H9 (cell line): Measurements from ENCODE around the gene GABRB2. TPM values are rescaled to one million over a fixed set of nuclear protein-coding genes. Genes with fewer than 3 reads are reported as not detected.

ENCODE experiments used
- DNase-seq: peaks from one replicate; pipeline ENCODE4 v3.0.0-alpha.2; 2017
- H2AFZ ChIP-seq: one replicate; pipeline ENCODE4 v1.6.1; 2013; ENCODE audit warnings: mild to moderate bottlenecking, low read length, control low read depth, moderate library complexity
- H2AK5ac ChIP-seq: 2 replicates; pipeline ENCODE4 v1.6.1; 2013; ENCODE audit warnings: low read length, control low read depth, mixed read lengths; ENCODE audit not compliant: insufficient read length
- H2BK120ac ChIP-seq: one replicate; pipeline ENCODE4 v1.6.1; 2013; ENCODE audit warnings: low read depth, mild to moderate bottlenecking, low read length, control low read depth, inconsistent platforms; ENCODE audit not compliant: poor library complexity, severe bottlenecking
- H2BK12ac ChIP-seq: 2 replicates; pipeline ENCODE4 v1.6.1; 2013; ENCODE audit warnings: low read length, control low read depth, mixed read lengths, low read depth; ENCODE audit not compliant: insufficient read length
- H2BK15ac ChIP-seq: 2 replicates; pipeline ENCODE4 v1.6.1; 2013; ENCODE audit warnings: low read depth, low read length, control low read depth
- H2BK20ac ChIP-seq: one replicate; pipeline ENCODE4 v1.6.1; 2013; ENCODE audit warnings: low read depth, mild to moderate bottlenecking, low read length, control low read depth, inconsistent platforms; ENCODE audit not compliant: poor library complexity, severe bottlenecking
- H2BK5ac ChIP-seq: 2 replicates; pipeline ENCODE4 v1.6.1; 2013; ENCODE audit warnings: low read length, control low read depth, mixed read lengths; ENCODE audit not compliant: insufficient read length
- H3K14ac ChIP-seq: 2 replicates; pipeline ENCODE4 v1.6.1; 2013; ENCODE audit warnings: low read length, control low read depth; ENCODE audit not compliant: insufficient read depth
- H3K18ac ChIP-seq: 2 replicates; pipeline ENCODE4 v1.6.1; 2013; ENCODE audit warnings: low read depth, mild to moderate bottlenecking, mixed read lengths, low read length, control low read depth; ENCODE audit not compliant: insufficient read length
- H3K23ac ChIP-seq: 2 replicates; pipeline ENCODE4 v1.6.1; 2013; ENCODE audit warnings: low read length, control low read depth, mixed read lengths, low read depth; ENCODE audit not compliant: insufficient read length
- H3K23me2 ChIP-seq: 2 replicates; pipeline ENCODE4 v1.6.1; 2013; ENCODE audit warnings: low read depth, mild to moderate bottlenecking, mixed read lengths, low read length, control low read depth; ENCODE audit not compliant: insufficient read length, poor library complexity, severe bottlenecking
- H3K27ac ChIP-seq: 2 replicates; pipeline ENCODE4 v1.5.1; 2013; ENCODE audit warnings: low read length, control low read depth, mixed read lengths, low read depth; ENCODE audit not compliant: insufficient read length
- H3K27me3 ChIP-seq: 2 replicates; pipeline ENCODE4 v1.6.1; 2013; ENCODE audit warnings: low read length, control low read depth, inconsistent platforms; ENCODE audit not compliant: insufficient read depth
- H3K4ac ChIP-seq: 2 replicates; pipeline ENCODE4 v1.6.1; 2013; ENCODE audit warnings: low read depth, mild to moderate bottlenecking, control low read depth, inconsistent platforms, low read length, moderate library complexity
- H3K4me1 ChIP-seq: 2 replicates; pipeline ENCODE4 v1.6.1; 2013; ENCODE audit warnings: low read length, control low read depth, inconsistent platforms; ENCODE audit not compliant: insufficient read depth
- H3K4me2 ChIP-seq: 2 replicates; pipeline ENCODE4 v1.6.1; 2013; ENCODE audit warnings: low read length, control low read depth, mixed read lengths; ENCODE audit not compliant: insufficient read length, insufficient read depth
- H3K56ac ChIP-seq: 2 replicates; pipeline ENCODE4 v1.6.1; 2013; ENCODE audit warnings: low read depth, mild to moderate bottlenecking, mixed read lengths, low read length, control low read depth; ENCODE audit not compliant: insufficient read length
- H3K79me1 ChIP-seq: 2 replicates; pipeline ENCODE4 v1.6.1; 2013; ENCODE audit warnings: low read depth, mild to moderate bottlenecking, moderate library complexity, low read length, control low read depth, inconsistent platforms; ENCODE audit not compliant: insufficient read depth, poor library complexity, severe bottlenecking
- H3K79me2 ChIP-seq: 2 replicates; pipeline ENCODE4 v1.6.1; 2013; ENCODE audit warnings: low read length, control low read depth, inconsistent platforms; ENCODE audit not compliant: insufficient read depth
- H3K9ac ChIP-seq: 2 replicates; pipeline ENCODE4 v1.6.1; 2013; ENCODE audit warnings: low read length, control low read depth, mixed read lengths; ENCODE audit not compliant: insufficient read length; ENCODE audit errors: extremely low read depth
- H3K9me3 ChIP-seq: one replicate; pipeline ENCODE4 v1.6.1; 2013; ENCODE audit warnings: low read depth, low read length, inconsistent platforms; ENCODE audit not compliant: control insufficient read depth
- H3T11ph ChIP-seq: one replicate; pipeline ENCODE4 v1.6.1; 2013; ENCODE audit warnings: mild to moderate bottlenecking, low read length, control low read depth, inconsistent platforms
- H4K20me1 ChIP-seq: one replicate; pipeline ENCODE4 v1.6.1; 2013; ENCODE audit not compliant: control insufficient read depth, insufficient read length, insufficient read depth
- H4K5ac ChIP-seq: 2 replicates; pipeline ENCODE4 v1.6.1; 2013; ENCODE audit warnings: low read depth, mild to moderate bottlenecking, mixed read lengths, low read length, control low read depth; ENCODE audit not compliant: insufficient read length
- H4K8ac ChIP-seq: replicated peaks from 2 replicates; pipeline ENCODE4 v1.6.1; 2013; ENCODE audit warnings: low read length, control low read depth, mixed read lengths, low read depth; ENCODE audit not compliant: insufficient read length
- H4K91ac ChIP-seq: 2 replicates; pipeline ENCODE4 v1.6.1; 2013; ENCODE audit warnings: low read depth, mild to moderate bottlenecking, moderate library complexity, mixed read lengths, low read length, control low read depth; ENCODE audit not compliant: insufficient read length
- H3K27ac Mint-ChIP-seq, 3 experiments: 2 replicates in 2 of 3; 3 replicates in 1 of 3; pipeline ENCODE4 v1.8.0; 2020 to 2021; ENCODE audit warnings: mixed read lengths in 3 of 3, mild to moderate bottlenecking in 1 of 3, moderate library complexity in 1 of 3
- H3K27me3 Mint-ChIP-seq: 2 replicates; pipeline ENCODE4 v1.8.0; 2021; ENCODE audit warnings: low read depth, mild to moderate bottlenecking, moderate library complexity, mixed read lengths
- H3K36me3 Mint-ChIP-seq, 3 experiments: 2 replicates in 2 of 3; 3 replicates in 1 of 3; pipeline ENCODE4 v1.8.0; 2020 to 2021; ENCODE audit warnings: low read depth in 3 of 3, mixed read lengths in 3 of 3; ENCODE audit not compliant: insufficient read depth in 1 of 3
- H3K4me1 Mint-ChIP-seq, 2 experiments: 2 replicates each; pipeline ENCODE4 v1.8.0; 2020; ENCODE audit warnings: mixed read lengths in 2 of 2
- H3K4me3 Mint-ChIP-seq, 2 experiments: 2 replicates in 1 of 2; 3 replicates in 1 of 2; pipeline ENCODE4 v1.8.0; 2020 to 2021; ENCODE audit warnings: mild to moderate bottlenecking in 2 of 2, mixed read lengths in 2 of 2, moderate library complexity in 1 of 2
- H3K9me3 Mint-ChIP-seq, 2 experiments: 2 replicates in 1 of 2; 3 replicates in 1 of 2; pipeline ENCODE4 v1.8.0; 2020; ENCODE audit warnings: mild to moderate bottlenecking in 2 of 2, mixed read lengths in 2 of 2, moderate library complexity in 1 of 2
- total RNA-seq: library from RNA; stranded (reverse); gene quantifications from 2 replicates; pipeline ENCODE4 v1.2.1, GENCODE V29; 2021
- TF ChIP-seq, protein P1 (sequence below): fragments of 200-600 bp; sonication (generic); conservative IDR thresholded peaks from 3 replicates; pipeline ENCODE4 v1.8.0; 2021; ENCODE audit warnings: antibody characterized with exemption, mild to moderate bottlenecking

Gene GABRB2
- total RNA-seq, 1 experiment from 2014 or later = 0.20 TPM

DNA sequence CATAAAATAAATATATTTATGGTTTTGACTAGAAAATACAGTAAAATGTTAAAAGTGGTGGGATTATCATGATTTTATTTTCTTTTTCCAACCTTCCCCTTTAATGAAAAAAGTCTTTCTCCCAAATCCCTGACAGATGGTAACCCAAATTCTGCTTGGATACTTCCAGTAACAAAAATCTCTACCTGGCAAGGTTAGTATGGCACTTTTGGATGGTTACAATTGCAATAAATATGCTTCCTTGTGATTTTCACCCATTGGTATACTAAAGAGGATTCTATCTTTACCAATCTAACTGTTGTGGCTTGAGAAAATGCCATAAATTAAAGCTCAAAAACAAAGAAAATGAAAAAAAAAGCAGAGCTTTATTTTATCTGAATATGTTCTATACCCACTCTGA, 62.8 kb downstream of the GABRB2 start:
- Histone ChIP-seq H3K4ac (no peak overlapping the region), H2AFZ (no peak overlapping the region), H2BK5ac (no peak overlapping the region), H4K91ac (no peak overlapping the region), H3T11ph (no peak overlapping the region), H2BK120ac (no peak overlapping the region), H4K5ac (no peak overlapping the region), H3K4me2 (no peak overlapping the region), H3K23ac (no peak overlapping the region), H3K9ac (no peak overlapping the region), H3K23me2 (no peaks in the 10 kb centered on the region), H2BK15ac (no peak overlapping the region), H3K9me3 (no peaks in the 10 kb centered on the region), H3K56ac (no peak overlapping the region), H4K20me1 (no peaks in the 10 kb centered on the region), H3K4me1 (no peaks in the 10 kb centered on the region), H2AK5ac (no peak overlapping the region), H2BK20ac (no peak overlapping the region), H2BK12ac (no peak overlapping the region), H3K14ac (no peak overlapping the region), H3K27me3 (no peaks in the 10 kb centered on the region), H3K79me2 (no peaks in the 10 kb centered on the region), H3K18ac (no peak overlapping the region), H3K27ac (no peak overlapping the region), H4K8ac (no peak overlapping the region), H3K79me1 (no peaks in the 10 kb centered on the region)
- TF ChIP-seq, protein P1, sequence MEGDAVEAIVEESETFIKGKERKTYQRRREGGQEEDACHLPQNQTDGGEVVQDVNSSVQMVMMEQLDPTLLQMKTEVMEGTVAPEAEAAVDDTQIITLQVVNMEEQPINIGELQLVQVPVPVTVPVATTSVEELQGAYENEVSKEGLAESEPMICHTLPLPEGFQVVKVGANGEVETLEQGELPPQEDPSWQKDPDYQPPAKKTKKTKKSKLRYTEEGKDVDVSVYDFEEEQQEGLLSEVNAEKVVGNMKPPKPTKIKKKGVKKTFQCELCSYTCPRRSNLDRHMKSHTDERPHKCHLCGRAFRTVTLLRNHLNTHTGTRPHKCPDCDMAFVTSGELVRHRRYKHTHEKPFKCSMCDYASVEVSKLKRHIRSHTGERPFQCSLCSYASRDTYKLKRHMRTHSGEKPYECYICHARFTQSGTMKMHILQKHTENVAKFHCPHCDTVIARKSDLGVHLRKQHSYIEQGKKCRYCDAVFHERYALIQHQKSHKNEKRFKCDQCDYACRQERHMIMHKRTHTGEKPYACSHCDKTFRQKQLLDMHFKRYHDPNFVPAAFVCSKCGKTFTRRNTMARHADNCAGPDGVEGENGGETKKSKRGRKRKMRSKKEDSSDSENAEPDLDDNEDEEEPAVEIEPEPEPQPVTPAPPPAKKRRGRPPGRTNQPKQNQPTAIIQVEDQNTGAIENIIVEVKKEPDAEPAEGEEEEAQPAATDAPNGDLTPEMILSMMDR = no peak
- H3K27ac Mint-ChIP-seq = no peak overlapping the region
- DNase-seq = no peak
- no peaks in the 10 kb centered on the region for H3K36me3 Mint-ChIP-seq
- H3K27me3 Mint-ChIP-seq = no peaks in the 10 kb centered on the region
- no peak overlapping the region for H3K4me3 Mint-ChIP-seq
- H3K4me1 Mint-ChIP-seq = no peaks in the 10 kb centered on the region
- H3K9me3 Mint-ChIP-seq = no peaks in the 10 kb centered on the region
